ENCODE data around the gene GLMN. TPM values are rescaled to one million over a fixed set of nuclear protein-coding genes. Genes with fewer than 3 reads are reported as not detected.

GLMN gene
- total RNA-seq, 3 donors from 2014 or later (not counting 1 experiment from before 2014, with no cell fraction given) = 19.8 to 25.9 (median 19.9) TPM

- no peak for TF ChIP-seq CTCF (IDR thresholded peaks at IDR 0.05)
- no peak overlapping the region for H3K4me3 Mint-ChIP-seq
- 79% methylated on average over 4 of the region's 5 CpGs for WGBS (ENCODE audit: insufficient coverage)
Observed at GRCh38 chr1:92301021-92301420, 2.2 kb upstream of the GLMN start.

GRCh38 chr1:92299477-92300150 is 827 bp upstream of the GLMN start:
- Histone ChIP-seq H3K4me3 (ENCODE audit: low read length) (peak overlapping the region; percentile 83), H3K4me1 (ENCODE audit: control insufficient read depth, insufficient read depth, low read length) (peaks cover 9% of the 10 kb centered on the region), H3K27ac (ENCODE audit: low read length) (peak overlapping the region; percentile 91), H3K36me3 (ENCODE audit: control insufficient read depth, insufficient read depth, low read length) (peaks cover 33% of the 10 kb centered on the region), H3K9me3 (ENCODE audit: control insufficient read depth, insufficient read depth, low read length) (no peaks in the 10 kb centered on the region), H3K27me3 (ENCODE audit: control insufficient read depth, insufficient read depth, low read length) (no peaks in the 10 kb centered on the region)
- Mint-ChIP-seq H3K27me3 (ENCODE audit: low read depth in 2 of 2) (no peaks in the 10 kb centered on the region), H3K4me3 (peak overlapping the region; percentile 96), H3K36me3 (peaks cover 19% of the 10 kb centered on the region), H3K4me1 (peaks cover 31 to 37% of the 10 kb centered on the region in 2 donors), H3K9me3 (no peaks in the 10 kb centered on the region), H3K27ac (peak overlapping the region; percentile 95 to 99)
- TF ChIP-seq CTCF (IDR thresholded peaks at IDR 0.05) = no peak
- DNase-seq (no peak), ATAC-seq (no peak)
- WGBS (ENCODE audit: insufficient coverage) = 64% methylated on average over 9 of the region's 11 CpGs
- intact Hi-C loops (cut with micrococcal nuclease) = loop anchor here (2.0 to 10.0 kb wide), 4 partner anchors 17 to 1015 kb away; partner anchors contain the start of gene GFI1

More at GRCh38 chr1:92301021-92301420, 2.2 kb upstream of the GLMN start:
- ATAC-seq (no peak), DNase-seq (no peak)
- H3K4me1 ChIP-seq (ENCODE audit: control insufficient read depth, insufficient read depth, low read length) = peaks cover 9% of the 10 kb centered on the region
- Mint-ChIP-seq H3K4me1 (peaks cover 29 to 30% of the 10 kb centered on the region in 2 donors), H3K36me3 (peaks cover 13% of the 10 kb centered on the region), H3K27me3 (ENCODE audit: low read depth in 2 of 2) (no peaks in the 10 kb centered on the region), H3K9me3 (no peaks in the 10 kb centered on the region), H3K27ac (no peak overlapping the region)
- H3K27ac ChIP-seq (ENCODE audit: low read length) = no peak overlapping the region
- peaks cover 33% of the 10 kb centered on the region for H3K36me3 ChIP-seq (ENCODE audit: control insufficient read depth, insufficient read depth, low read length)
- no peak overlapping the region for H3K4me3 ChIP-seq (ENCODE audit: low read length)
- intact Hi-C loops (cut with micrococcal nuclease) = no loop called here
- H3K9me3 ChIP-seq (ENCODE audit: control insufficient read depth, insufficient read depth, low read length) = no peaks in the 10 kb centered on the region
- H3K27me3 ChIP-seq (ENCODE audit: control insufficient read depth, insufficient read depth, low read length) = no peaks in the 10 kb centered on the region

- Mint-ChIP-seq H3K4me1 (peaks cover 31 to 41% of the 10 kb centered on the region in 2 donors), H3K9me3 (no peaks in the 10 kb centered on the region), H3K36me3 (peaks cover 13% of the 10 kb centered on the region), H3K27ac (peak overlapping the region; percentile 95 to 99), H3K27me3 (ENCODE audit: low read depth in 2 of 2) (no peaks in the 10 kb centered on the region), H3K4me3 (peak overlapping the region; percentile 96)
- H3K9me3 ChIP-seq (ENCODE audit: control insufficient read depth, insufficient read depth, low read length) = no peaks in the 10 kb centered on the region
- H3K4me3 ChIP-seq (ENCODE audit: low read length) = peak overlapping the region; percentile 83
- no peak for ATAC-seq
- H3K4me1 ChIP-seq (ENCODE audit: control insufficient read depth, insufficient read depth, low read length) = peaks cover 9% of the 10 kb centered on the region
- 0% methylated on average over 3 of the region's 3 CpGs for WGBS (ENCODE audit: insufficient coverage)
- no peaks in the 10 kb centered on the region for H3K27me3 ChIP-seq (ENCODE audit: control insufficient read depth, insufficient read depth, low read length)
- DNase-seq = no peak
- H3K36me3 ChIP-seq (ENCODE audit: control insufficient read depth, insufficient read depth, low read length) = peaks cover 25% of the 10 kb centered on the region
- TF ChIP-seq CTCF (IDR thresholded peaks at IDR 0.05) = no peak
- H3K27ac ChIP-seq (ENCODE audit: low read length) = peak overlapping the region; percentile 91
- intact Hi-C loops (cut with micrococcal nuclease) = loop anchor here (2.0 to 10.0 kb wide), 4 partner anchors 19 to 1013 kb away; partner anchors contain the start of gene GFI1
Observed at GRCh38 chr1:92298213-92298572, 594 bp downstream of the GLMN start.

Data from natural killer cell (primary cell).